NCI-H345 (cell line): Measurements from ENCODE around the gene DOCK6.
"Not testable (repeated sequence)": the region's sequence is repeated elsewhere in the genome, so short reads cannot be mapped to it uniquely, and the experiment has no call there.

Experiments
- DNase-seq: peaks from one replicate; lab custom pipeline; 2025; lab: John Stamatoyannopoulos, UW

DOCK6 gene

DNA sequence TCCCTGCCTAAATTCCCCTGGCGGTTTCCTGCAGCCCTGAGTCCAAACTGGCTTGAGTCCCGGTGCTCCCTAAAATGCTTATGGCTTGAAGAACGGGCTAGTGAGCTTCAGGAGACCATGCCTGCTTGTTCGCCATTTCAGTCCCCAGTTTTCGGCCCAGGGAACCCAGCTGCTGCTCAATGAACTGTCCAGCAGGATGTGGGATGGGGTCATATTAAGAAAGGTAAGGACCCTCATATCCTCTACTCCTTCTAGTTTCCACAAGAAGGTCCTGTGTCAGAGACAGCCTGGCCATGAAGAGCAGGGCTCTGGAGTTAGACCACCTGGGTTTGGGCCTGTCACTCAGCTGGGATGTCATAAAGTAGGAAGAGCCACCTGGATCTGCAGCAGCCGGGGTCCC lies 89.7 kb downstream of the DOCK6 start:
- DNase-seq, result no peak

- DNase-seq, result no peak
These were observed 91.2 kb downstream of the DOCK6 start for GRCh38 chr19:11171144-11171543.

- no peak for DNase-seq
These were observed 92.2 kb downstream of the DOCK6 start for GRCh38 chr19:11169896-11170678.

- no peak for DNase-seq
These were observed 93.8 kb downstream of the DOCK6 start for GRCh38 chr19:11168568-11168967.

- DNase-seq, result no peak
These were observed 95.8 kb downstream of the DOCK6 start for GRCh38 chr19:11166281-11167142.

DNA sequence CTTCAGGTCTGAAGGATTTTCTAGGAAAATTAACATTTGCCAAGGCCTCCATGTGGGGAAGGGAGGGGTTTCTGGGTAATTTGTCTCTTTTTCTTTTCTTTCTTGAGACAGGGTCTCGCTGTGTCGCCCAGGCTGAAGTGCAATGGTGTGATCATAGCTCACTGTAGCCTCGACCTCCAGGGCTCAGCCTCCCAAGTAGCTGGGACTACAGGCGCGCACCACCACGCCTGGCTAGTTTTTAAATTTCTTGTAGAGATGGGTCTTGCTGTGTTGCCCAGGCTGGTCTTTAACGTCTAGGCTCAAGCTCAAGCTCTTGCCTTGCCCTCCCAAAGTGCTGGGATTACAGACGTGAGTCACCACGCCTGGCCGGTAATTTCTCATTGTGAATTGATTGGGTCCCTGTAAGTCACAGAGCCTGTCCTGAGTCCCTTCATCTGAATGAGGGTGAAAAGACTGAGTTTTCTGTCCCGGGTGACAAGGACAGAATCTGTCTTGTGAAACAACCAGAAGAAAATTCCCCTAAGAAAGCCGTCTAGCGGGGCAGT lies 96.8 kb downstream of the DOCK6 start:
- no peak for DNase-seq

DNA sequence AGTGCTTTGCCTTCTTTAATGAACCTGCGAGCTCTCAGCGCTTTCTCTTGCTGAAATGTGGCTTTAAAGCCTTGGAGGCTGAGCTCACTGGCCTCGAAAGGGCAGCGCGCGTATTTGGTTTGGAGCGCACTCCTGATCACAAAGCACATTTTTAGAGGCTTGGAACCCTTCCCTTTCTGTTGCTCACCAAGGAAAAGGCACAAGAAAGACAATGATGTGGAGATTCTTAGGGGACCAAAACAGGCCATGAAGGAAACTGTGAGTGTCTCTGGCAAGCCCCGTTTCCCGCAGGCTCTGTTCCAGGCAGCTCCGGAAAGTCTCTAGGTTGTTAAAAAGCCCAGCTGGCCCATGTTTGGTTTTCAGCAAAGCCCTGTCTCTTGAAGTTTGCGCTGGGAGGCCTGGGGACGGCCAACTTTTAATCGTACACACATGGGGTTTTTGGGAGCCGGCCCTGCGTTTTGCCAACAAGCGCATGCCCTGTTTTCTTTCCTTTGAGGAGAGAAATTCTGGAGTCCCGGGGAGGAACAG lies 97.4 kb downstream of the DOCK6 start:
- no peak for DNase-seq

GRCh38 chr19:11164296-11164695 lies 98.0 kb downstream of the DOCK6 start:
- no peak for DNase-seq

DNA sequence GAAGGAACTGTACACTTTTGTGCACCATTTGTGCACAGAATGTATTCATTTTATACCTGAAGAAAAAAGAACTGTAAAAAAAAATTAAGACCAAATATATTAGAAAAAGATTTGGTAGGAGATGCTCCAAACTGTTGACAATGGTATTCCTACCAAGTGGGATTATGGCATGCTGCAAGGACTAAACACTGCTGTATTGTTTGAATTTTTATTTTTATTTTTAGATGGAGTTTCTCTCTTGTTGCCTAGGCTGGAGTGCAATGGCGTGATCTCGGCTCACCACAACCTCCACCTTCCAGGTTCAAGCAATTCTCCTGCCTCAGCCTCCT lies 101.9 kb downstream of the DOCK6 start:
- DNase-seq, result not testable (repeated sequence)

- no peak for DNase-seq
These were observed 102.5 kb downstream of the DOCK6 start for GRCh38 chr19:11159598-11160439.

- peak; percentile 82 for DNase-seq
These were observed 106.8 kb downstream of the DOCK6 start, which contains the start of gene SPC24 for GRCh38 chr19:11155373-11156120. TSS of gene SPC24 (minus strand) at chr19:11155782. CDS start at chr19:11155776, 6 bp downstream.

GRCh38 chr19:11154683-11155047 lies 107.7 kb downstream of the DOCK6 start:
- no peak for DNase-seq

GRCh38 chr19:11152318-11153062 lies 109.8 kb downstream of the DOCK6 start:
- DNase-seq, result no peak

DNA sequence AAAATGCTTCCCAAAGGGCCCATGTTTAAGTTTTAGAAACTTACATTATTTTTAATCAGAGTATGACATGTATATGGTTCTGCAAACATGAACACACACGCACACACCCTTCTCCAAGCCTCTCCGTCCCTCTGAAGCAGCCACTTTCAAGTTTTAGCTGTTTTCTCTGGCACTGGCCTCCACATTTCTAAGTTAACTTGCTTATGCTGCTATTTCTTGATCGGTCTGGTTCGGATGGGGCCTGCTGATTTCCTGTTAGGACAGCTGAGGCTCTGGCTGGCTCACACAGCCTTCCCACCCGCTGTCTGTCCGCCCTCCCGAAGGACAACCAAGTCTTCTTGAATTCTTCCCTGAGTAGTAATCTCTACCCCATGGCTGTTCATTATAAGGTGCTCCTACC lies 111.1 kb downstream of the DOCK6 start:
- DNase-seq, result no peak
